ENCODE results near the gene TNRC6B.
"Not testable (repeated sequence)": the region's sequence is repeated elsewhere in the genome, so short reads cannot be mapped to it uniquely, and the experiment has no call there.

TNRC6B gene

DNA sequence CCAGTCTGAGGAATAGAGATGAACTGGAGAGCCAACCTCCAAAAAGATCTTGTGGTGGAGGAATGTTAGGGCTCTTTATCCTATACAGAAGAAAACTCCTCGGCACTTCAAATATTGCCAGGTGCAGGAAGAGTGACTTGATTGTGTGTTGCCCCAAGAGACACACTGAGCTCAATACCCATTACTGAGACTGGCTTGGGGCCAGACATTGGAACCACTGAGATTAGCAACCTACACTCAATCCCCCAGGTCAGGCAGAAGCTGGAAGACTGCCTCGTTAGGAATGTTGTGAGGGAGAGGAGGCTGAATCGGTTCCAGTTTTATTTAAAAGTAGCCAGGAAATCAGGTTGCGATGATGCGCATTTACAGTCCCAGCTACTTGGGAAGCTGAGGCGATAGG is 190.3 kb downstream of the TNRC6B start:
- FAIRE-seq, result no peak

DNA sequence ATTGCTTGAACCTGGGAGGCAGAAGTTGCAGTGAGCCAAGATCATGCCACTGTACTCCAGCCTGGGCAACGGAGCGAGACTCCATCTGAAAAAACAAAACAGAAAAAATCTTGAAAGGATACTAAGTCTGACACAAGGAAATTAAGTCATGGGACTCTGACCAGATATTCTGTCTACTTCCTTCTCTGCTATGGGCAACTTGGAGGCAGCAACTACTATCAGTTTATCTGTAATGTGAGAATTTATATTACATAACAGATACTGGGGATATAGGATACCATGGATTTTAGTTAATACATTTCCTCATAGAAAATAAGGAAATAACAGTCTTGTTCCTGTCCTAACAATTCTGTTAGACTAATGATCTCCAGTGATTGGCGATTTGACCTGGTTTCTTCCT is 191.1 kb downstream of the TNRC6B start:
- no peak for FAIRE-seq

DNA sequence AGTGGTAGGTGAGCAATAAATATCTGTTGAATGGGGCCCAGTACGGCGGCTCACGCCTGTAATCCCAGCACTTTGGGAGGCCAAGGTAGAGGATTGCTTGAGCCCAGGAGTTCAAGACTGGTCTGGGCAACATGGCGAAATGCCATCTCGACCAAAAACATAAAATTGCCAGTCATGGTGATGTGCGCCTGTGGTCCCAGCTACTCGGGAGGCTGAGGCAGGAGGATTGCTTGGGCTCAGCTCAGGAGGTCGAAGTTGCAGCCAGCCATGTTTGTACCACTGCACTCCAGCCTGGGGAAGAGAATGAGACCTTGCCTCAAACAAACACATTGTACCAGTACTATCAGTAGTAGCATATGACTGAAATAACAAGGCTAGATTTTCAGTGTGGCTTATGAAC is 196.8 kb downstream of the TNRC6B start:
- FAIRE-seq, result no peak

DNA sequence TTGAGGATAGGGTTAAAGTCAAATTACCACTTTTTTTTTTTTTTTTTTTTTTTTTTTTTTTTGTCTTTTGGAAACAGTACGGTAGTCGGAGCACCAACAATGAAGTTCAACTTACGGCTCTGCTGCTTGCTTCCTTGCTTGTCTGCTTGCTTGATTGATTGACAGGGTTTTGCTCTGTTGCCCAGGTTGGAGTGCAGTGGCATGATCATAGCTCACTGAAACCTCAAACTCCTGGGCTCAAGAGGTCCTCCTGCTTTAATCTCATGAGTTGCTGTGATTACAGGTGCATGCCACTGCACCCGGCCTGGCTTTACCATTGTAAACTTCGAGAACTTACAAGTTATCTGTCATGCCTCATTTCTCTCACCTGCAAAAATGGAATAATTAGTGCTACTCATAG is 198.4 kb downstream of the TNRC6B start:
- FAIRE-seq, result no peak

DNA sequence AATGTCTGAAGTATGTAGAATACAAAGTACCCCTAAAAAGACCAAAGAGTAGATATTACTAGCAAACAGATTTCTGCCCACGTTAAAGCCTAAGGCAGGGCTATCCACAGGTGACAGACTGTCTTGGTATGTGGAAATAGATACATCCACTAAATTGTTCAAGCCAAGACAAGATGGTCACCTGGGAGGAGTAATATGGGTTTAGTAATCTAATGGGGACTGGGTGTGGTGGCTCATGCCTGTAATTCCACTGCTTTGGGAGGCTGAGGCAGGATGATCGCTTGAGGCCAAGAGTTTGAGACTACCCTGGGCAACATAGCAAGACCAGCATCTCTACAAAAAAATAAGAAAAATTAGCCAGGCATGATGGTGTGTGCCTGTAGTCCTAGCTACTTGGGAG is 200.2 kb downstream of the TNRC6B start:
- no peak for FAIRE-seq

DNA sequence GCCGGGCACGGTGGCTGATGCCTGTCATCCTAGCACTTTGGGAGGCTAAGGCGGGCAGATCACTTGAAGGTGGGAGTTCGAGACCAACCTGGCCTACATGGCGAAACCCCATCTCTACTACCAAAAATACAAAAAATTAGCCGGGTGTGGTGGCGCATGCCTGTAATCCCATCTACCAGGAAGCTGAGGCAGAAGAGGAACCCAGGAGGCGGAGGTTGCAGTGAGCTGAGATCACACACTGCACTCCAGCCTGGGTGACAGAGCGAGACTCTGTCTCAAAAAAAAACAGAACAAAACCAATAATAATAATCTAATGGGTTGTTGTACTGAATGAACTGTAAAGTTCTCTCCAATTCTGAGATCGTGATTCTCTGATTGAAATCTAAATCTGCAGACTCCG is 200.7 kb downstream of the TNRC6B start:
- FAIRE-seq, result not testable (repeated sequence)

DNA sequence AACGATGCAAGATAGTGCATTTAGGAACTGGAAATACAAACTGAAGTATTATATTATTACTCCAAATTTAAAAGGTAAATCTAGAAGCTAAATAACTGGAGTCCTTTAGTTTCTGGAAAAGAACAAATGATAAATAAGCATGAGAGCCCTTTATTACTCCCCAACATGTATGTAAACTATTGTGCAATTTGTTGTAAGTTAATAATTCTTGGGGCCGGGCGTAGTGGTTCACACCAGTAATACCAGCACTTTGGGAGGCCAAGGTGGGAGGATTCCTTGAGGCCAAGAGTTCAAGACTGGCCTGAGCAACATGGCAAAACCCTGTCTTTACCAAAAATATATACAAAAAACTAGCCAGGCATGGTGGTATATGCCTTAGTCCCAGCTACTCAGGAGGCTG is 203.7 kb downstream of the TNRC6B start:
- FAIRE-seq, result no peak

DNA sequence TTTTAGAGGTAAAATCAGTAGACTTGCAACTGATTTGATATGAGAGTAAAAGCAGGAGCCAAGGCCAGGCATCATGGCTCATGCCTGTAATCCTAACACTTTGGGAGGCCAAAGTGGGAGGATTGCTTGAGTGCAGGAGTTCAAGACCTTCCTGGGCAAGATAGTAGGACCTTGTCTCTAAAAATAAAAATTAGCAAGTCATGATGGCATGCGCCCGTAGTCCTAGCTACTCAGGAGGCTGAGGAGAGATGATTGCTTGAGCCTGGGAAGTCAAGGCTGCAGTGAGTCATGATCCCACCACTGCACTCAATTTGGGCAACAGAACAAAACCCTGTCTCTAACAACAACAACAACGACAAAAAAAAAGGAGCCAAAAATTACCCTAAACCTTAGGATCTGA is 206.2 kb downstream of the TNRC6B start:
- no peak for FAIRE-seq

DNA sequence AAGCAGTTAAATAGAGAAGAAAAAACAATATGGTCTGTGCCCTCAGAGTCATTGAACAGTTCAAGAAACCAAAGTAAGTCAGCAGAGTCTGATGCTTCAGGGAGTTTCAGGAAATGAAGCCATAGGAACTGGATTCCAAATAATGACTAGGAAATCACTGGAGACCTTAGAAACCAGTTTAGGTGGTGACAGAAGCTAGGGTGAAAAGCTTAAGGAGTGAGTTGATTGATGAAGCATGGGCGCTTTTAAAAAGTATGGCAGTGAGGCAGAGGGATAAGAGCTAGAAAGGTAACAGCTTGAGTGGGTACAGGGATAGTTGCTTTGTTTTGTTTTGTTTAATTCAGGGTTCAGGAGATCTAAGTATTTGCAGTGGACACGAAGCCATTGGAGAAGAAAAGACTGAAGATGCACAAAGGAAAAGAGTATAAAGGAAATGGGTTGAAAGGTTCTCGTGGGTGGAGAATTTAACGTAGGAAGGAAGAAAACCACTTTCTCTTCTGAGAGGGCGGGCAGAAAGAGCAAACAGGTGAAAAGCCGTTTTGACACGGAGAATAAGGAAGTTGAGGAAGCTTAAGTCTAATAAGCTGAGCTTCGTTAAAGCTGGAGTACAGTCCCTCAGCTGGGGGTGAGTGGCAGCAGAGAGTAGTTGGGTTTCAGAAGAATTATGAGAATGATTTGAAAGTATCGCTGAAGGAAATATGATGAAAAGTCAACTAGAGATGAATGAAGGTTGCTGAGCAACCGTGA is 207.5 kb downstream of the TNRC6B start:
- peak; percentile 76 for FAIRE-seq
